Activated naive CD4-positive, alpha-beta T cell (primary cell): ENCODE results near the gene ACBD5.
A peak's percentile ranks its signal among the peaks of the same experiment; 100 is the strongest.
"Not testable (repeated sequence)": the region's sequence is repeated elsewhere in the genome, so short reads cannot be mapped to it uniquely, and the experiment has no call there.

Experiments
- DNase-seq, 4 experiments: peaks; one replicate each; lab custom pipeline; 2025; lab: John Stamatoyannopoulos, UW

The ACBD5 gene, protein sequence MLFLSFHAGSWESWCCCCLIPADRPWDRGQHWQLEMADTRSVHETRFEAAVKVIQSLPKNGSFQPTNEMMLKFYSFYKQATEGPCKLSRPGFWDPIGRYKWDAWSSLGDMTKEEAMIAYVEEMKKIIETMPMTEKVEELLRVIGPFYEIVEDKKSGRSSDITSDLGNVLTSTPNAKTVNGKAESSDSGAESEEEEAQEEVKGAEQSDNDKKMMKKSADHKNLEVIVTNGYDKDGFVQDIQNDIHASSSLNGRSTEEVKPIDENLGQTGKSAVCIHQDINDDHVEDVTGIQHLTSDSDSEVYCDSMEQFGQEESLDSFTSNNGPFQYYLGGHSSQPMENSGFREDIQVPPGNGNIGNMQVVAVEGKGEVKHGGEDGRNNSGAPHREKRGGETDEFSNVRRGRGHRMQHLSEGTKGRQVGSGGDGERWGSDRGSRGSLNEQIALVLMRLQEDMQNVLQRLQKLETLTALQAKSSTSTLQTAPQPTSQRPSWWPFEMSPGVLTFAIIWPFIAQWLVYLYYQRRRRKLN

DNA sequence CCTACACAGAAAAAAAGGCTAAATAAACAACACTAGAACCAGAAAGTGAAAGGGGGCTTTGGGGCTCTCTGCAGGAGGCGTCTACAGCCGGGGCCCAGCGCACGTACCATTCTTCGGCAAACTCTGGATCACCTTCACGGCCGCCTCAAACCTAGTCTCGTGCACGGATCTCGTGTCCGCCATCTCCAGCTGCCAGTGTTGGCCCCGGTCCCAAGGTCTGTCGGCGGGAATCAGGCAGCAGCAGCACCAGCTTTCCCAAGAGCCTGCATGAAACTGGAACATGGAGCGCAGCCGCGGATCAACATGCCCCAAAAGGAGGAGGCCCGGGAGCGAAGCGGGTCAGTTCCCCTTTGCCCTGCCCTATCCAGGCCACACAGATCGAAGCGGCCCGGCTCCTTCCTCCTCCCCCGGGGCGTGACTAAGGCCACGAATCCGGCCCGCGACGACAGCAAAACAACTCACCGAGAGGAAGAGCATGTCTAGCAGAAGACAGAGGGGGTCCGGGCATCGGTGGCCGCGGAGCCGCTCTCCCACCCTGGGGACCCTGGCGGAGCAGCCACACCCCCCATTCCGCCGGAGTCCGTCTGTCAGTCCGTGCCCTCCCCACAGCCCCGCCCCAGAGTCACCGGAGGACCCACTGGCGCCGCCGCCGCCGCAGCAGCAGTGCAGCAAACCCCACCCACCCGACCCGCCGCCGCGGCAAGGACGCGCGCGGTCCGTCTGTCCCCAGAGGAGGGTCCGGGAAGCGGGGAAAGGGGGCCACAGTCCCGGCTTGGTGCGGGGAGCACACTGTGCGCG is at the start of gene ACBD5:
TSS of gene ACBD5 (minus strand) at position 586 of the 798 bp plus-strand sequence. CDS start at position 477, 109 bp downstream.
- peak; percentile 22 to 58 (median 51) for DNase-seq

DNA sequence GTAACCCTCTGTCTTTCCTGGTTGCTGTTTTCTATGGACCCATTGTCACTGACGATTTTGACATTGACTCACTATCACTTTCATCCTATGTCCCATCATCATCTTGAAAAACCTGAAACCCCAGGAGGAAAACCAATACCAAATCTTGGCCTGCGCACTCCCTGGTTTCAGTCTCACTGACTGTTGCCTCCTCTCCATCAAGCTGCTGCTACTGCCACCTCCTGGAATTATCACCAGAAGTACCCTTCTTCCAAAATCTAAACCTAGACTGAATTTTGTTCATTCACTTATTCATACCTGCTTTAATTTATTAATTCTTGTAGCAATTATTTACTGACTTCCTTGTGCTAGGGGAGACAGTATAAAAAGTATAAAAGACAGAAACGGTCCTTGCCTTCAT is 44.5 kb upstream of the ACBD5 start:
- DNase-seq = peak in 1 of 4 experiments; percentile 1

DNA sequence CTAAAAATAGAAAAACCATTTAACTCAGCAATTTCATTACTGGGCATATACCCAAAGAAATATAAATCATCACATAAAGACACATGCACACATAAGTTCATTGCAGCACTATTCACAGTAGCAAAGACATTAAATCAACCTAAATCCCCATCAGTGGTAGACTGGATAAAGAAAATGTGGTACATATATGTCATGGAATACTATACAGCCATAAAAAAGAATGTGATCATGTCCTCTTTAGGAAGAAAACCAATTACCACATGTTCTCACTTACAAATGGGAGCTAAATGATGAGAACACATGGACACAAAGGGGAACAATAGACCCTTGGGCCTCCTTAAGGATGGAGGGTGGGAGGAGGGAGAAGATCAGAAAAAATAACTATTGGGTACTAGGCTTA is 36.0 kb upstream of the ACBD5 start:
- no peak for DNase-seq

DNA sequence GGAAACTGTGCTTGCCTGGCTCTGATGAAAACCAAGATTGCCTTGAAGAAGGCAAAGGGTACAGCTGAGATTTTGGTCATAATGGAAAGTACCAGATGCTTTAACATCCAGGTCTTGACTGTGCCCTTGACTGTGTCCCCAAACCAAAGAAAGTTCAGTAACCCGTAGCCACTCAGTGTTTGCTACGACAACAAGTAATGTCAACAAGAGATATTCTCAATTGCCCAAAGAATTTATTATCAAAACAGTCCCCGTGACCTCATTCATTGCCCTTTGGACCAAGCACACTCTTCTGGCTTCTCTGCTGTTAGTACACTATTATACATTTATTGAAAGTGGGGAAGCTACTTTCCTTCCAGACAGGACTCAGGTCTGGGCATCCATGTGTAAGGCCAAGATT is 25.4 kb upstream of the ACBD5 start:
- not testable (repeated sequence) for DNase-seq

DNA sequence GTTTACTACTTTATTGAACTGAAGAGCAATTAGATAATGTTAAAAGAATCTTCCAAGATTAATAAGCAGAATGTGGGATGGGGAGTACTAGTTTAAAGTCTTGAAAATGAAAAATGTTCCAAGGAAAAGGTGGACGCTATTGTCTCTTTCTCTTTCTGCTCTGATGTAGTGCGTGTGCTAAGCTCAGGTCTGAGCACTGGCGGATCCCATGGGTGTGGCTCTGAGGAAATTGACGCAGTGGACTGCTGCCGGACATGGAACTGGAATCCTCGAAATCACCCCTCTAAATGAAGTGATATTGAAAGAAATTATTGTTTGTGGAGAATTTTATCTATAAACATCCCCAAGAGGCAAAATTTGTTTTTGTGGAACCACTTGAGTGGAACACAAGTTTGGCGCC is 22.2 kb upstream of the ACBD5 start:
- DNase-seq = not testable (repeated sequence)

DNA sequence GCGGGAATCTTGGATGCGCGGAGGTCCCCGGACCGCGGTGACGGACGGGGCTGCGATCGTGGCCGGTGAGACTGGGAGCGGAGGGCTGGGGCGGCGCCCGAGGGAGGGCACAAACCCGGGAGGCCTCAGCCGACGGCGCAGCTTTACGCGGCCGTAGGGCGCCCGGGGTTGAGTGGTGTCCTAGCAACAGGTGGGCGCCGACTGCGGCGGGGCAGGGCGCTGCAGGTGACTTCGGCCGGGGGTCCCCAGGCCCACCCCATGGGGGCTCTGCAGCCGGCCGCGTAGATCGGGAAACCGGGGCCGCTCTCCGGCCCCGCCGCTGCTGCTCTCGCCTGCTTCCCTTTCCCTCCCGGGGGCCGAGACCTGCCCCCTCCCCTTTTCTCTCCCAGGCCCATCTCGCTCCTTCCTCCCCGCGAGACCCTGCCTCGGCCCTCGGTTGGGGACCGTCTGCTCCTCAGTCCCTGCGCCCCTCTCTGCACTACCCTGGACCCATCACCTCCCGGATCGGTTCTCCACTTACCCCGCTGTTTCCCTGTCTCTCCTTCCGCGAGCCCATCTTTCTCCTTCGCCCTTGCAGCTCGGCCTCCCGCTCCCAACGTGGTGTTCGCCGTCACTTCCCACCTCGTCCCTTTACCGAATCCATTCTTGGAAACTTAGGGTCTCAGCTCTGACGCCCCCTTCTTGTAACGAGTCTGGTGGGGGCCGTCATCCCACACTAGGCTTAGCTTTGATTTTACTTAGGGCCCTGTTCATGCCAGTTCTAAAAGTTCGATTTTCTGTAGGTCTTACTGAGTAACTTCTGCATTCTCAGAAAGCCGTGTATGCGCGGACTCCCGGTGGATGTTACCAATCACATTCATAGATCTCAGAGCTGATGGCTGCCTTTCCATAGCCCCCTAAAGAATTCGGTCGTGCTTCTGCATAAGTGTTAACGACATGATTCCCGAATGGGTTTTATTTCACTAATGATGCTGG is 18.5 kb upstream of the ACBD5 start:
- peak in 1 of 4 experiments; percentile 12 for DNase-seq

DNA sequence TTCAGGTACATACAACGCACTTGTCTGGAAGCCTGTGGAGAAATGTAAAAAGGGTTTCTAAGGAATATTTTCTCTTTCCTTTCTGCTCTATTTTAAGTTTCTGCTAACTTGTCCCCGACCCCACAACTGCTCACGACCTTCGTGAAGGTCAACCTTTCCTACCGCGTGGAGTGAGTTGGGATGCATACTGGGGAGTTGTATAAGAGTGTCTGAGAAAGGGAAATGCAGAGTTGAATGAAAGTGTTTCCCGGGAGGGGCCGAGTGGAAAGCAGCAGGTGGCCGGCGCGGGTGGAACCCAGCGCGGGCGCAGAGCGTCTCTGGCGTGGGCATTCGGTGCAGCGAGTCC is 17.9 kb upstream of the ACBD5 start:
- no peak for DNase-seq

DNA sequence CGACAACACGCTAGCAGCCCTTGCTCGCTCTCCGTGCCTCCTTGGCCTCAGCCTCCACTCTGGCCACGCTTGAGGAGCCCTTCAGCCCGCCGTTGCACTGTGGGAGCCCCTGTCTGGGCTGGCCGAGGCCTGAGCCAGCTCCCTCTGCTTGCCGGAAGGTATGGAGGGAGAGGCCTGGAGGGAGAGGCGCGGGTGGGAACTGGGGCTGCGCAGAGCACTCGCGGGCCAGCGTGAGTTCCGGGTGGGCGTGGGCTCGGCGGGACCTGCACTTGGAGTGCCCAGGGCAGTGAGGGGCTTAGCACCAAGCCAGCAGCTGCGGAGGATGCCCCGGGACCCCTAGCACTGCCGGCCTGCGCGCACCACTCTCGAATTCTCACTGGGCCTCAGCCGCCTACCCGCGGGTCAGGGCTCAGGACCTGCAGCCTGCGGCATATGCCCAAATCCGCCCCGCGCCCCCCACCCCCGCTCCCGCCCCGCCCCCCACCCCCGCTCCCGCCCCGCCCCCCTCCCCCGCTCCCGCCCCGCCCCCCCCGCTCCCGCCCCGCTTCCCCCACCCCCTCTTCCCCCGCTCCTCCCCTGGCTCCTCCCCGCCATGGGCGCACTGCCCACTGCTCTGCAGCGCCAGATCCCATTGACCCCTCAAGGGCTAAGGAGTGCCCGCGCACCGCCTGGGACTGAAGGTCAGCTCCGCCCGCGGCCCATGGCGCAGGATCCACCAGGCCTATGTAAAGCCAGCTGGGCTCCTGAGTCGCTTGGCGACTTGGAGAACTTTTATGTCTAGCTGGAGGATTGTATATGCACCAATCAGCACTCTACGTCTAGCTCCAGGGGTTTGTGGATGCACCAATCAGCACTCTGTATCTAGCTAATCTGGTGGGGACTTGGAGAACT is 15.9 kb upstream of the ACBD5 start:
- DNase-seq = no peak

DNA sequence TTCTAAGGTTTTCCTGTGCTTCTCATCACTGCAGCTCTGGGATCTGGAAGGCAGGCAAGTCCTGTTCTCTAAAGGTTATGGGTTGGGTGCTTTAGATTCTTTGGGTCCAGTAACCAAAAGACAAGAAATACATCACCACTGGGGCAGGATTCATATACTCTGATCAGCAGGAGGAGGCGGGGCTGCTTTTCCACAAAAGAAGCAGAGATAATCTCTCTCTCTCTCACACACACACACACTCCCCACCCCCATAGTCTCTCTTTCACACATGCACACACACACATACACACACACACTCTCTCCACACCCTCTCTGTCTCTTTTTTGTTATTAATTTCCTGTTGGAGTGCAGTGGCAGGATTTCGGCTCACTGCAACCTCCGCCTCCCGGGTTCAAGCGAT is 13.0 kb upstream of the ACBD5 start:
- DNase-seq = no peak

DNA sequence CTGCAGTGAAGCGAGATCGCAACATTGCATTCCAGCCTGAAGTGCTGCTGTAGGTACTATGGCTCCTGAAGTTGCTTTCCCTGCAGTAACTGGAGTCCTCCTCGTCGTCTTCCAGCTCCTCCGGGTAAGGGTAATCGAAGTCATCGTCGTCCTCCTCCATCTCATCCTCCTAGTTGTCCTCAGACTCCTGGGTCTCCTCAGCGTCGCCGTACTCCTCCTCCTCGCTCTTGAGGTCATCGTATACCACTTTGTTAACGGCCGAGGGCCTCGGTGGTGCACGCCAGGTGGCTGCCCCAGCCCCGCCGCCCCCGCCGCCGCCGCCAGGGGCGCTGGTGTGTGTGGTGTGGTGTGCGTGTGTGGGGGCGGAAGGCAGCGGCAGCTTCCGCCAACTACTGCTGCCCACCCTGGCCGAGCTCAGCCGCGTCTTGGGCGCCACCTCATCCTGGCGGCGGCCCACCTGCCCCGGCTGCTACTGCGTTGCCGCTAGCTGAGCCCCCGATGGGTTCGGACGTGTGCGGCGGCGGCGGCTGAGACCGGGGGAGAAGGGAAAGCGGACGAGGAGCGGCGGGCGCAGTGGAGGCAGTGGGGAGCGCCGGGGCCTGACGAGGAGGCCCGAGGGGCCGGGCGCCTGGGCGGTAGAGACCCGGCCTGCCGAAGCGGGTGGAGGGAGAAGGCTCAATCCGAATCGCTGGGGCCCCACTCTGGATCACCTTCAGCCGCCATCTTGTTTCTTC is 11.8 kb upstream of the ACBD5 start:
- DNase-seq = peak; percentile 42 to 81 (median 64)

DNA sequence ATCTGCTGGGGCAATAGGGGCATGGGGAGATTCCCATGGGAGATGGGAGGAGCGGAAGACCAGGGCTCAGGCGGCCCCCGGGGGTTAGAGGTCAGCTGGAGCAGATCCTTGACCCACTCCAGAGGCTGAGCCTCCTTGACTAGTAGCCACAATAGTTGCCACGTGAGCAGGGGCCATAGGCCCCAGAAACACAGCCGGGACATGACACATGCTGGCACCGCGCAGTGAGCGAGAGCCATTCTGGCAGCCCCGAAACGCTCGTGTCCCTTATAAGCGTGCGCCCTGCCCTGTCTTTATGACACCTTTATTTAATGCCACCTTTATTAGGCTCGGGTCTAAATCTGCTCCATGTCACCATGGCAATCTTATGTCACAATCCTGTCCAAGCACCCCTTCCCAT is 11.0 kb upstream of the ACBD5 start:
- no peak for DNase-seq

DNA sequence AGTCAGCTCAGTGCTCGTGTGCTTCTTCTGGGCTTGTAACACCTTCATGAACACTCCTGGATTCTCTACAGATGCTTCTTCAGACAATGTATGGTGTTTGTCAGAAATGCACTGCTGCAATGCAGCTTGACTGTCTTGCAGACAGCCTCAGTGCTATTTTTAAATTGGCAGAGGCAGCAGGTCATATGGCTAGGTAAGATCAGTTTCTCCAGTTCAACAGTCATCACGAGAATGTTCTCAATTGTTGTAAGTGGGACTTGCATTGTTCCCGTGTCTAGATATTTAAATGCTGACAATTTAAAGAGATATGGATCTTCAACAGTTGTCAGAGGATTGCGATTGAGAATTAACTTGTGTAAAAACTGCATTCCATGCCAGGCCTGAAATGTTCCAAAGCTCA is 7.6 kb upstream of the ACBD5 start:
- no peak for DNase-seq

DNA sequence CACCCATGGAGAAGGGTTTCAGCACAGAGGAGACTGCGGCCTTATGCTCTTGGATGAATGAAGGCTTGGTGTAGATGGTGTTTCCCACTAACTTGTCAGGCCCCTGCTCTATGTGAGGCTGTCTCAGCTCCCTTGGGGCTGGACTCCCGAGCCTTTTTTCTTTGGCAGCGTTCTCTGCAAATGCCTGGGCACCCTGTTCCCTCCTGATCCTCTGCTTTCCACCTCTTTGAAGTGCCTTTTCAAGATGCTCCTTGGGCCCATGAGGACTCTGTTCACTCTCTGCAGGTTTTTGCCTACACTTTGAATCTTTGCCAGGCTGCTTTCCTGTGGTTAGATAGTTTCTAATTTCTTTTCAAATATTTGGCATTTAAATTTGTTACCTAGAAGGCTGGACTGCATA is 6.8 kb upstream of the ACBD5 start:
- DNase-seq = no peak

DNA sequence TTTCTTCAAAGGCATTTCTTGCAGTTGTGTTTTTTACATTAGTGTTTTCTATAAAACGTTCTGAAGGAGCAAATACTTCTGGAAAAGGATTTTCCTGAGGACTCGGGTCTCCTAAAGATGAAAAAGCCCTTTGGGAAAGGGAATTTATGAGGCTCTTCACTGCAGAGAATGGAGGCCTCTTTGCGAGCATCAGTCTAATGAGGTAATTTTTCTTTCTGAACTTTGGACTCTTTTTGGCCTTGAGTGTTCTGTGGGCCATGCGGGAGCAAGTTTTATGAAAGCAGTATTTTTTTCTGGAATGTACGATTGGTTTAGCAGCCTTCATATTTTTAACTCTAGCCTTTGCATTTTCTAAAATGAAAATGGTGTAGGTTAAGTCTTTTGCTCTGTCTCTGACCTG is 6.4 kb upstream of the ACBD5 start:
- no peak for DNase-seq

DNA sequence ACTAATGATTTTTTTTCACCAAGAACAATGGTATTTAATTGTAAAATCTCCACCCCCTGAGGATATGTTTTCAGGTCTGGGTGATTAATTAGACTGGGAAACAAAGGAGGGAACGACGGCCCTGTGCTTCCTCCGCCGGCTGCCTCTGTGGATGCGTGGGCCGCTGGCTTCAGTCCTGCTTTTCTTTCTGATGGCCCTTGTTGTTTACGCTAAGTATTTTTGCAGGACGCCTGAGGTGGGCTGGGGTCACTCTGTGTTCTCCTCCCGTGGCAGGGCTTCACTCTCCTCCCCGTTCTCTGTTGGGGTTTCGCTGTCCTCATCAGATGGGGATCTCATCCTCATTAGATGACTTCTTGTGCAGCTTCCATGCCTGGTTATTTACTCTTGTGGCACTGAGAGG is 5.2 kb upstream of the ACBD5 start:
- DNase-seq = no peak

DNA sequence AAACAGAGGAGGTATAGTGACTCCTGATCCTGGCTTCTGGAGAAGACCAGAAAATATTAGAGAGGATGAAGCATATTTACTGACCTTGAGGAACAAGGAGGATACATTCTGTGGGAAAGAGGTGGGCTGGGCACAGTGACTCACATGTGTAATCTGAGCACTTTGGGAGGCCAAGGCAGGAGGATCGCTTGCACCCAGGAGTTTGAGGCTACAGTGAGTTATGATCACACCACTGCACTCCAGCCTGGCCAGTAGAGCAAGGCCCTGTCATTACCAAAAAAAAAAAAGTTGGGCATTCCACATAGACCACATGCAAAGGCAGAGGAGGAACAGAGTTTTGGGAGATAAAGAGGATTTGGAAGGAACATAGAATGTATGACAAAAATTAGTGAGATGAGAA is 4.4 kb upstream of the ACBD5 start:
- no peak for DNase-seq

DNA sequence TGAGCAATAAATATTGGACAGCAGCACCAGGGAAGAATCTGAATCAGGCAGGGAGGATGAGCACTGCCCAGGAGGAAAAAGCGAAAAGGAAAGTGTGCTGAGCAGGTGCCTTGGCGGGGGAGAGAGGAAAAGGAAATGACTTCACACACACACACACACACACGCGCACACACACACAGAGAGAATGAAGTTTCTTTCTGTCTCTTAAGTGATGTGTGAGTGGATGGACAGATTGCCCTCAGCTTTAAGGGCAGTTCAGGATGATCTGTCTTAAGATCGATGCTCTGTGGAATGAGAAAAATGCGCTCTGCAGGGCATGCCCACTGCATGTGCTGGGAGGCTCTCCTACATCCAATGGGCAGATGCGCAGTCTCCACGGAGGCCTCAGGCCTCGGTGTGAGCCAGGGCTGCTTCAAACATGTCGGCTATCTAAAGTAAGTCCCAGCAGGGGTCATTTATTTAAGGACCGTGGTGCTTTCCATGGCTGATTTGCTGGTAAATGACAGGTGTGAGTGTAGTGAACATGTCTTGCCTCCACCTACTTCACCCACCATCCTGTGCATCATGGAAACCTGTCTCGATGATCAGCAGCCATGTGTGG is 2.5 kb upstream of the ACBD5 start:
- peak in 2 of 4 experiments; percentile 31 to 42 for DNase-seq

DNA sequence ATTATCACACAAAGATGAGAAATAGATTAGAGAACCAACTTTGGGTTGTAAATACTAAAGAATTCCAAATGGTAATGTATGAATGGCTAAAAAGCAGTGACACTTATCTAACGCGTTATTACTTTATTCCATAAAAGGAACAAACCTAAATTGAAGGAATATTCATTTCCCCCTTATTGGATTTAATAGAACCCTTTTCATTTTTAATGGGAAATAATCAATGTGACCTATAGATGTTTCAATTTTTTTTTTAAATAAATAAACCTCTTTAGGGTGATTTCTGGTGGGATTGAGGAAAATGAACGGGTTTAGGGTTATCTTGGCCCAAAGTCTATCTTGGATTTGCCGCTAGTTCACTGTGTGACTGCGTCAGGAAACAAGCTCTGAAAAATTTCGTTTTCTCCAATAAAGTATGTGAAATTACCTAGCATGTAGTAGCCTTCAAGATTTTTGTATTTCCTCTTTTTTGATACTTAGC is 1.9 kb upstream of the ACBD5 start:
- DNase-seq = no peak

DNA sequence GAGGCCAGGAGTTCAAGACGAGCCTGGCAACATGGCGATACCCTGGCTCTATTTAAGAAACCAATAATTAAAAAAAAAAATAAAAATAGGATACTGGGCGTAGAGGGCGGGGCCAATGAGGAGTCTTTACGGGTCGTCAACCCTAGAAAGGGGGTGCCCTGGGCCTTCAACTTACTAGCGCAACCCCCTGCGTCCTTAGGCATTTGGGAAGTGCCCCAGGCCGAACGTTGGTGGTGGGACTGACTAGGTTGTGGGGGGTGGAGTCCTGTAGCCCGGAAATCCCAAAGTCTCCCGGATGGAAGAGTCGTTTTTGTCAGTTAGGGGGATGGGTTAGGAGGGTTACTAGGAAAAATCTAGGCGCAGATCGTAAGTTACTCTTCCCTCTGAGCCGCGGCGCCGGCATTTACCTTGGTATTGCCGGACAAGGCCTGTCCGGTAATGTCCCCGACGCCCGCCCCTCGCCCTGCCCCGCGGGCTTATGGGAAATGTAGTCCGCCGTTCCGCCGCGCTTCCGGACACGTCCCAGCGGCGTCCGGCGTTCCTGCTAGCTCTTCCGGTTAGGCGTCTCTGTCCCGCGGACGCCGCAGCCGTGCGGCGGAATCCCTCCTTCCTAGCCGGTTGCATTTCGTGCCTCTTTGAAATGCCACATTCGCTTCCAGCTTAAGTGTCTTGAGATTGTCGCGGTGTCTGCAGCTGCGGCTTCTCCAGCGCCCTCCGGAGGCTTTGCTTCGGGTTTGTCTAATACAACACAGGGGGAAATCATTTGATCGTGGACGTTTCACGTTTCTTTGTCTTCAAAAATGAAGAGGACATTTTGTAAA is 1.3 kb upstream of the ACBD5 start:
- DNase-seq = peak; percentile 43 to 78 (median 62)
